GM06990 (cell line): ENCODE data around the gene VPREB3.

ENCODE experiments used
- DNase-seq: peaks from one replicate; pipeline ENCODE4 v3.0.0-alpha.2; 2011; ENCODE audit not compliant: insufficient read length; ENCODE audit errors: extremely low read depth
- H3K27me3 ChIP-seq: replicated peaks from 2 replicates; pipeline ENCODE4 v1.6.0; 2011; ENCODE audit warnings: low read length; ENCODE audit not compliant: control insufficient read depth, insufficient read depth
- H3K36me3 ChIP-seq: 2 replicates; pipeline ENCODE4 v1.5.1; 2011; ENCODE audit warnings: low read length; ENCODE audit not compliant: control insufficient read depth, insufficient read depth
- H3K4me3 ChIP-seq: replicated peaks from 2 replicates; pipeline ENCODE4 v1.5.1; 2011; ENCODE audit warnings: low read depth, mild to moderate bottlenecking, control low read depth, low read length
- CTCF ChIP-seq: IDR thresholded peaks from 2 replicates; pipeline ENCODE4 v1.5.1; 2011; ENCODE audit warnings: low read length, control low read depth, mild to moderate bottlenecking, inconsistent platforms; ENCODE audit not compliant: insufficient read depth, poor library complexity, severe bottlenecking

VPREB3 gene

GRCh38 chr22:23763954-23764353 is 9.7 kb upstream of the VPREB3 start:
- no peaks in the 10 kb centered on the region for H3K27me3 ChIP-seq
- no peak for DNase-seq
- peak overlapping the region; percentile 5; the same call in 1 of the 2 replicates for H3K4me3 ChIP-seq
- TF ChIP-seq CTCF: no peak
- H3K36me3 ChIP-seq: peaks cover 10% of the 10 kb centered on the region

- no peak for TF ChIP-seq CTCF
- DNase-seq: peak; percentile 64
- peak overlapping the region; percentile 35; the same call in 1 of the 2 replicates for H3K4me3 ChIP-seq
Measured at GRCh38 chr22:23763579-23763945, 9.3 kb upstream of the VPREB3 start.

GRCh38 chr22:23762842-23763578 is 8.8 kb upstream of the VPREB3 start, which contains the start of gene C22orf15:
C22orf15 (plus strand) TSS chr22:23762990; CDS start chr22:23763307, 317 bp downstream.
- H3K27me3 ChIP-seq: no peaks in the 10 kb centered on the region
- DNase-seq: no peak
- H3K4me3 ChIP-seq: peak within 1 kb of the TSS; percentile 35; the same call in 1 of the 2 replicates
- H3K36me3 ChIP-seq: peaks cover 10% of the 10 kb centered on the region
- TF ChIP-seq CTCF: no peak

More at GRCh38 chr22:23763579-23763945, 9.3 kb upstream of the VPREB3 start:
- Histone ChIP-seq H3K36me3 (peaks cover 10% of the 10 kb centered on the region), H3K27me3 (no peaks in the 10 kb centered on the region)

- Histone ChIP-seq H3K36me3 (peaks cover 7% of the 10 kb centered on the region), H3K4me3 (no peak overlapping the region), H3K27me3 (no peaks in the 10 kb centered on the region)
- no peak for TF ChIP-seq CTCF
- DNase-seq: no peak
Measured at GRCh38 chr22:23760056-23760455, 5.8 kb upstream of the VPREB3 start.

- DNase-seq: no peak
- no peak for TF ChIP-seq CTCF
- H3K36me3 ChIP-seq: peaks cover 3% of the 10 kb centered on the region
- no peaks in the 10 kb centered on the region for H3K27me3 ChIP-seq
- no peak overlapping the region for H3K4me3 ChIP-seq
Measured at GRCh38 chr22:23759566-23759965, 5.3 kb upstream of the VPREB3 start.

- H3K4me3 ChIP-seq: no peak overlapping the region
- no peak for TF ChIP-seq CTCF
- DNase-seq: no peak
- H3K36me3 ChIP-seq: no peaks in the 10 kb centered on the region
- no peaks in the 10 kb centered on the region for H3K27me3 ChIP-seq
Measured at GRCh38 chr22:23756891-23757290, 2.7 kb upstream of the VPREB3 start.
